GM12878 (cell line): Measurements from ENCODE around the gene ZSCAN5C. TPM values are rescaled to one million over a fixed set of nuclear protein-coding genes. Genes with fewer than 3 reads are reported as not detected.
"Not testable (repeated sequence)": the region's sequence is repeated elsewhere in the genome, so short reads cannot be mapped to it uniquely, and the experiment has no call there.

Experiments used
- ATAC-seq: fragments of 200-7000 bp; cut with Tn5 transposase; 3 replicates; pipeline ENCODE4 v1.9.1; 2020; ENCODE audit warnings: mild to moderate bottlenecking, moderate library complexity
- BruUV-seq: library from RNA; stranded (reverse); fragments of 400-500 nt; replicated peaks from 2 replicates; lab custom pipeline; 2021; lab: Mats Ljungman, UMichigan
- CTCF ChIA-PET: fragments of 300-600 bp; sonication (Branson Sonifier 250); formaldehyde crosslinking; extraction: SDS; loops from one replicate; lab custom pipeline; 2021; ENCODE audit warnings: inconsistent platforms; lab: Yijun Ruan, JAX
- POLR2A ChIA-PET: fragments of 350-600 bp; formaldehyde crosslinking; extraction: SDS; loops from one replicate; lab custom pipeline; 2021; ENCODE audit warnings: inconsistent platforms; lab: Charles Lee
- RAD21 ChIA-PET: fragments of 300-600 bp; sonication (Branson Sonifier 250); formaldehyde crosslinking; loops from one replicate; lab custom pipeline; 2023; ENCODE audit warnings: antibody characterized with exemption; ENCODE audit not compliant: unreplicated experiment; lab: Charles Lee
- SMC1A ChIA-PET: fragments of 300-600 bp; sonication (Branson Sonifier 250); formaldehyde crosslinking; loops from one replicate; lab custom pipeline; 2023; ENCODE audit not compliant: unreplicated experiment, uncharacterized antibody; lab: Charles Lee
- DNase-seq: peaks from one replicate; pipeline ENCODE4 v3.0.0-alpha.2; 2011; ENCODE audit warnings: low read depth, low spot score
- FAIRE-seq: peaks from 3 replicates; lab custom pipeline; 2011; peaks lifted over from hg19 to GRCh38; lab: Jason Lieb, UNC
- H2AFZ ChIP-seq: 2 replicates; pipeline ENCODE4 v1.6.0; 2011; ENCODE audit warnings: low read depth, low read length, control low read depth; ENCODE audit not compliant: control insufficient read depth
- H3K27ac ChIP-seq: 2 replicates; pipeline ENCODE4 v1.5.1; 2011; ENCODE audit warnings: control low read depth; ENCODE audit not compliant: control insufficient read depth, insufficient read depth
- H3K27me3 ChIP-seq, 2 experiments: replicated peaks in 1 of 2; 2 replicates each; pipeline versions ENCODE4 v1.6.0 to v1.6.1; 2011; ENCODE audit warnings: low read length in 1 of 2; ENCODE audit not compliant: control insufficient read depth in 2 of 2, insufficient read depth in 2 of 2
- H3K36me3 ChIP-seq, 2 experiments: 2 replicates each; pipeline ENCODE4 v1.5.1; 2011; ENCODE audit warnings: low read length in 1 of 2; ENCODE audit not compliant: control insufficient read depth in 2 of 2, insufficient read depth in 2 of 2
- H3K4me1 ChIP-seq: 2 replicates; pipeline ENCODE4 v1.6.1; 2011; ENCODE audit warnings: mild to moderate bottlenecking, low read length, moderate library complexity, mixed read lengths; ENCODE audit not compliant: control insufficient read depth, insufficient read depth
- H3K4me2 ChIP-seq: 2 replicates; pipeline ENCODE4 v1.6.0; 2011; ENCODE audit warnings: control low read depth; ENCODE audit not compliant: control insufficient read depth, insufficient read depth
- H3K4me3 ChIP-seq: fragments of 200-600 bp; sonication (generic); 2 replicates; pipeline ENCODE4 v1.5.1; 2016
- H3K79me2 ChIP-seq: 2 replicates; pipeline ENCODE4 v1.6.0; 2011; ENCODE audit warnings: low read length; ENCODE audit not compliant: control insufficient read depth, insufficient read depth
- H3K9ac ChIP-seq: 2 replicates; pipeline ENCODE4 v1.8.0; 2011; ENCODE audit warnings: low read length, control low read depth, mixed read lengths; ENCODE audit not compliant: control insufficient read depth, insufficient read depth
- H3K9me3 ChIP-seq: replicated peaks from 3 replicates; pipeline ENCODE4 v1.5.1; 2011; ENCODE audit warnings: mild to moderate bottlenecking, low read length; ENCODE audit not compliant: control insufficient read depth, insufficient read depth
- H4K20me1 ChIP-seq: 2 replicates; pipeline ENCODE4 v1.6.0; 2011; ENCODE audit not compliant: control insufficient read depth, insufficient read depth
- BACH1 ChIP-seq: fragments of 450-650 bp; IDR thresholded peaks from 2 replicates; pipeline ENCODE4 v1.6.1; 2017; ENCODE audit warnings: mild to moderate bottlenecking, borderline replicate concordance
- BRCA1 ChIP-seq: IDR thresholded peaks from 2 replicates; pipeline ENCODE4 v1.6.1; 2011; ENCODE audit warnings: low read depth, low read length, improper control_type of control experiment
- CBX3 ChIP-seq: fragments of 200-600 bp; sonication (generic); IDR thresholded peaks from 2 replicates; pipeline ENCODE4 v1.6.1; 2016; ENCODE audit warnings: low read depth, borderline replicate concordance
- CHD2 ChIP-seq: IDR thresholded peaks from 2 replicates; pipeline ENCODE4 v1.6.1; 2011; ENCODE audit warnings: low read depth, low read length, improper control_type of control experiment, borderline replicate concordance
- CREB1 ChIP-seq: IDR thresholded peaks from 2 replicates; pipeline ENCODE4 v1.6.1; 2012; ENCODE audit warnings: low read depth, mild to moderate bottlenecking, inconsistent platforms
- IKZF2 ChIP-seq, 2 experiments: fragments of 450-650 bp; IDR thresholded peaks; 2 replicates each; pipeline ENCODE4 v1.6.1; 2017; ENCODE audit warnings: mild to moderate bottlenecking in 2 of 2, moderate library complexity in 2 of 2
- NR2C1 ChIP-seq: fragments of 450-650 bp; IDR thresholded peaks from 2 replicates; pipeline ENCODE4 v1.6.1; 2017; ENCODE audit warnings: antibody characterized with exemption, mild to moderate bottlenecking, moderate library complexity
- SIN3A ChIP-seq: IDR thresholded peaks from 2 replicates; pipeline ENCODE4 v1.6.1; 2012; ENCODE audit warnings: low read depth, low read length, improper control_type of control experiment
- SMAD1 ChIP-seq: fragments of 450-650 bp; IDR thresholded peaks from 2 replicates; pipeline ENCODE4 v1.6.1; 2018; ENCODE audit warnings: mild to moderate bottlenecking, low read depth; ENCODE audit not compliant: partially characterized antibody
- SMARCA5 ChIP-seq: fragments of 450-650 bp; IDR thresholded peaks from 2 replicates; pipeline ENCODE4 v1.6.1; 2017; ENCODE audit warnings: mild to moderate bottlenecking
- SMC3 ChIP-seq: IDR thresholded peaks from 2 replicates; pipeline ENCODE4 v1.6.1; 2011; ENCODE audit warnings: low read length, improper control_type of control experiment, borderline replicate concordance
- ZSCAN29 ChIP-seq: fragments of 450-650 bp; IDR thresholded peaks from 2 replicates; pipeline ENCODE4 v1.6.1; 2017; ENCODE audit warnings: mild to moderate bottlenecking, moderate library complexity
- WGBS: methylation state at CpG from one replicate; pipeline ENCODE4 v1.1.6; 2016; ENCODE audit warnings: low lambda C conversion rate; ENCODE audit not compliant: insufficient replicate concordance, insufficient coverage; ENCODE audit errors: missing lambda C conversion rate; 5-methylcytosine and 5-hydroxymethylcytosine counted together
- in situ Hi-C: fragments of 300-500 bp; cut with MboI; formaldehyde crosslinking; loops from 9 replicates; pipeline ENCODE4 v1.14.3; 2018; ENCODE audit warnings: mixed read lengths
- intact Hi-C: fragments of 100-400 bp; cut with micrococcal nuclease; formaldehyde crosslinking; loops from one replicate; pipeline ENCODE4 v1.14.2; 2022; ENCODE audit not compliant: unreplicated experiment
- polyA plus RNA-seq, 11 experiments: library from polyadenylated mRNA; depleted of rRNA in 4 of 11; unstranded in 6 of 11; stranded (reverse) in 5 of 11; fragments of >200 nt; fragmentation: Nextera tagmentation in 4 of 11; fragmentation: Illumina TruSeq in 1 of 11; extraction: Ambion mirVana in 4 of 11; extraction: Trizol in 1 of 11; gene quantifications; 1 replicate in 1 of 11; 2 replicates in 10 of 11; pipeline versions ENCODE4 v1.2.1 to v1.2.3, GENCODE V29; 2011 to 2016; ENCODE audit warnings: inconsistent platforms in 2 of 11, missing spikeins in 2 of 11, low read depth in 1 of 11
- total RNA-seq, 4 experiments: library from RNA; depleted of rRNA in 3 of 4; stranded (reverse); fragments of >200 nt in 3 of 4; fragmentation: Illumina TruSeq in 1 of 4; extraction: Trizol in 1 of 4; gene quantifications; 2 replicates each; pipeline versions ENCODE4 v1.2.1 to v1.2.3, GENCODE V29; 2013 to 2021
- TF ChIP-seq, protein P1 (sequence below): fragments of 450-650 bp; IDR thresholded peaks from 2 replicates; pipeline ENCODE4 v1.6.1; 2018; ENCODE audit warnings: borderline replicate concordance, mild to moderate bottlenecking; ENCODE audit not compliant: partially characterized antibody
- TF ChIP-seq, protein P2 (sequence below): fragments of 450-650 bp; IDR thresholded peaks from 2 replicates; pipeline ENCODE4 v1.6.1; 2017; ENCODE audit warnings: borderline replicate concordance
- TF ChIP-seq, protein P3 (sequence below): IDR thresholded peaks from 2 replicates; pipeline ENCODE4 v1.6.1; 2012; ENCODE audit warnings: low read depth, low read length, improper control_type of control experiment

The ZSCAN5C gene
- total and polyA plus RNA-seq, 10 of the 15 experiments (the other 5 are each of a cell fraction or from before 2014, with no cell fraction given), result not detected

GRCh38 chr19:56223481-56223880, 21.4 kb downstream of the ZSCAN5C start (continued):
- TF ChIP-seq, protein P1, sequence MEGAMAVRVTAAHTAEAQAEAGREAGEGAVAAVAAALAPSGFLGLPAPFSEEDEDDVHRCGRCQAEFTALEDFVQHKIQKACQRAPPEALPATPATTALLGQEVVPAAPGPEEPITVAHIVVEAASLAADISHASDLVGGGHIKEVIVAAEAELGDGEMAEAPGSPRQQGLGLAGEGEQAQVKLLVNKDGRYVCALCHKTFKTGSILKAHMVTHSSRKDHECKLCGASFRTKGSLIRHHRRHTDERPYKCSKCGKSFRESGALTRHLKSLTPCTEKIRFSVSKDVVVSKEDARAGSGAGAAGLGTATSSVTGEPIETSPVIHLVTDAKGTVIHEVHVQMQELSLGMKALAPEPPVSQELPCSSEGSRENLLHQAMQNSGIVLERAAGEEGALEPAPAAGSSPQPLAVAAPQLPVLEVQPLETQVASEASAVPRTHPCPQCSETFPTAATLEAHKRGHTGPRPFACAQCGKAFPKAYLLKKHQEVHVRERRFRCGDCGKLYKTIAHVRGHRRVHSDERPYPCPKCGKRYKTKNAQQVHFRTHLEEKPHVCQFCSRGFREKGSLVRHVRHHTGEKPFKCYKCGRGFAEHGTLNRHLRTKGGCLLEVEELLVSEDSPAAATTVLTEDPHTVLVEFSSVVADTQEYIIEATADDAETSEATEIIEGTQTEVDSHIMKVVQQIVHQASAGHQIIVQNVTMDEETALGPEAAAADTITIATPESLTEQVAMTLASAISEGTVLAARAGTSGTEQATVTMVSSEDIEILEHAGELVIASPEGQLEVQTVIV, result no peak
- TF ChIP-seq, all 136 proteins: peak for 0

GRCh38 chr19:56245121-56245740, 43.2 kb downstream of the ZSCAN5C start:
- SMC1A ChIA-PET, result no interaction called here
- no peak for TF ChIP-seq BACH1
- TF ChIP-seq SMARCA5, result no peak
- no peak for TF ChIP-seq NR2C1
- TF ChIP-seq, protein P2, sequence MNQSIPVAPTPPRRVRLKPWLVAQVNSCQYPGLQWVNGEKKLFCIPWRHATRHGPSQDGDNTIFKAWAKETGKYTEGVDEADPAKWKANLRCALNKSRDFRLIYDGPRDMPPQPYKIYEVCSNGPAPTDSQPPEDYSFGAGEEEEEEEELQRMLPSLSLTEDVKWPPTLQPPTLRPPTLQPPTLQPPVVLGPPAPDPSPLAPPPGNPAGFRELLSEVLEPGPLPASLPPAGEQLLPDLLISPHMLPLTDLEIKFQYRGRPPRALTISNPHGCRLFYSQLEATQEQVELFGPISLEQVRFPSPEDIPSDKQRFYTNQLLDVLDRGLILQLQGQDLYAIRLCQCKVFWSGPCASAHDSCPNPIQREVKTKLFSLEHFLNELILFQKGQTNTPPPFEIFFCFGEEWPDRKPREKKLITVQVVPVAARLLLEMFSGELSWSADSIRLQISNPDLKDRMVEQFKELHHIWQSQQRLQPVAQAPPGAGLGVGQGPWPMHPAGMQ, result no peak
- no peak for TF ChIP-seq ZSCAN29
- TF ChIP-seq SMAD1, result no peak
- TF ChIP-seq SIN3A, result no peak
- no peak for TF ChIP-seq CHD2
- TF ChIP-seq BRCA1, result no peak
- TF ChIP-seq CBX3, result no peak
- TF ChIP-seq IKZF2 (IDR thresholded peaks at IDR 0.05), result no peak
- TF ChIP-seq, protein P3, sequence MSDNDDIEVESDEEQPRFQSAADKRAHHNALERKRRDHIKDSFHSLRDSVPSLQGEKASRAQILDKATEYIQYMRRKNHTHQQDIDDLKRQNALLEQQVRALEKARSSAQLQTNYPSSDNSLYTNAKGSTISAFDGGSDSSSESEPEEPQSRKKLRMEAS, result no peak
- TF ChIP-seq SMC3, result no peak
- no peak for TF ChIP-seq CREB1
- TF ChIP-seq, all 136 proteins: peak for 0
- ChIA-PET RAD21 (no interaction called here), CTCF (no interaction called here), POLR2A (no interaction called here)
- Histone ChIP-seq H3K4me2 (no peak overlapping the region), H3K79me2 (no peaks in the 10 kb centered on the region), H3K27me3 (no peaks in the 10 kb centered on the region), H3K4me3 (no peak overlapping the region), H3K36me3 (no peaks in the 10 kb centered on the region), H4K20me1 (no peaks in the 10 kb centered on the region), H2AFZ (no peak overlapping the region), H3K4me1 (no peaks in the 10 kb centered on the region), H3K9ac (no peak overlapping the region), H3K27ac (no peak overlapping the region), H3K9me3 (no peaks in the 10 kb centered on the region)
- FAIRE-seq (no peak), DNase-seq (no peak), ATAC-seq (no peak)
- intact Hi-C loops (no loop called here), in situ Hi-C loops (no loop called here)
- WGBS, result 72% methylated on average over 7 of the region's 7 CpGs
- no TSS peak for BruUV-seq

GRCh38 chr19:56245764-56246163, 43.7 kb downstream of the ZSCAN5C start:
- H3K27ac ChIP-seq, DNase-seq, H3K9ac ChIP-seq, H3K4me2 ChIP-seq, CTCF ChIA-PET, H3K27me3 ChIP-seq, intact Hi-C loops, in situ Hi-C loops, H3K9me3 ChIP-seq, H4K20me1 ChIP-seq, BruUV-seq, FAIRE-seq, ATAC-seq, SMC1A ChIA-PET, H3K36me3 ChIP-seq, H3K79me2 ChIP-seq, H2AFZ ChIP-seq, POLR2A ChIA-PET, H3K4me3 ChIP-seq, H3K4me1 ChIP-seq, RAD21 ChIA-PET: not testable (repeated sequence)
- 45% methylated on average over 4 of the region's 4 CpGs for WGBS
